Measurements from ENCODE around the gene METTL2B. TPM values are rescaled to one million over a fixed set of nuclear protein-coding genes. Genes with fewer than 3 reads are reported as not detected.
"Not testable (repeated sequence)": the region's sequence is repeated elsewhere in the genome, so short reads cannot be mapped to it uniquely, and the experiment has no call there.

METTL2B gene
- total RNA-seq, 1 donor from 2014 or later = 23.3 TPM

DNA sequence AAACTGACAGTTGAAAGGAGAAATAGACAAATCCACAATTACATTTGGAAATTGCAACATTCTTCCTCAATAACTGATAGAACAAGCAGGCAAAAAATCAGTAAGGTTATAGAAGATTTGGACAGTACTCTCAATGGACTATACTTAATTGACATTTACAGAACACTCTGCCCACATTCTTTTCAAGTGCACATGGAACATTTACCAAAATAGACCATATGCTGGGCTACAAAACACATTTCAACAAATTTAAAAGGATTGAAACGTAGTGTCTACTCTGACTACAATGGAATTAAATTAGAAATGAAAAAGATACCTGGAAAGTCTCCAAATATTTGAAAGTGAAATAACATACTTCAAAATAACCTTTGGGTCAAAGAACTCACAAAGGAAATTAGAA is 77.8 kb downstream of the METTL2B start:
- ATAC-seq; DNase-seq (ENCODE audit: low spot score); intact Hi-C loops (cut with DNase I): not testable (repeated sequence)

Other genes starting within 250 kb of the METTL2B start
- gene LEP, start 235.5 kb upstream of the METTL2B start, total RNA-seq = 7.2 TPM
- gene RBM28, start 132.8 kb upstream of the METTL2B start, total RNA-seq = 49.6 TPM
- gene PRRT4, start 115.1 kb upstream of the METTL2B start, total RNA-seq = 4.0 TPM
- 49.3 TPM for gene IMPDH1, start 66.8 kb upstream of the METTL2B start, total RNA-seq
- 49.4 TPM for gene HILPDA, start 20.9 kb upstream of the METTL2B start, total RNA-seq
- gene GARIN1A, start 195.5 kb downstream of the METTL2B start, total RNA-seq = 8.8 TPM

All from sciatic nerve (tissue), 2 donors.